Natural killer cell (primary cell): ENCODE results near the gene ZSCAN9. TPM values are rescaled to one million over a fixed set of nuclear protein-coding genes. Genes with fewer than 3 reads are reported as not detected.

Source experiments
- ATAC-seq, 3 donors: fragments of 150-1000 bp in 2 of 3; fragments of 200-7000 bp in 1 of 3; cut with Tn5 transposase; 1 replicate in 1 of 3; 2 replicates in 2 of 3; pipeline ENCODE4 v1.10.0; 2021; ENCODE audit warnings: mild to moderate bottlenecking in 2 of 3, moderate library complexity in 2 of 3
- DNase-seq, 2 donors: peaks; one replicate each; pipeline versions ENCODE4 v3.0.0 to v3.0.0-alpha.2; 2013 to 2021; ENCODE audit warnings: mixed read lengths in 1 of 2
- H3K27ac ChIP-seq: one replicate; pipeline ENCODE4 v1.5.1; 2013; ENCODE audit warnings: mild to moderate bottlenecking, low read length
- H3K27me3 ChIP-seq: one replicate; pipeline ENCODE4 v1.6.1; 2013; ENCODE audit warnings: low read length; ENCODE audit not compliant: control insufficient read depth, insufficient read depth
- H3K36me3 ChIP-seq: one replicate; pipeline ENCODE4 v1.6.1; 2013; ENCODE audit warnings: low read length; ENCODE audit not compliant: control insufficient read depth, insufficient read depth
- H3K4me1 ChIP-seq: one replicate; pipeline ENCODE4 v1.6.1; 2013; ENCODE audit warnings: low read length; ENCODE audit not compliant: control insufficient read depth, insufficient read depth
- H3K4me3 ChIP-seq: one replicate; pipeline ENCODE4 v1.5.1; 2013; ENCODE audit warnings: low read length
- H3K9me3 ChIP-seq: one replicate; pipeline ENCODE4 v1.6.1; 2013; ENCODE audit warnings: low read length; ENCODE audit not compliant: control insufficient read depth, insufficient read depth
- H3K27ac Mint-ChIP-seq, 2 donors: one replicate each; pipeline ENCODE4 v1.8.0; 2022; ENCODE audit warnings: mild to moderate bottlenecking in 2 of 2, mixed read lengths in 2 of 2, moderate library complexity in 1 of 2
- H3K27me3 Mint-ChIP-seq, 2 donors: one replicate each; pipeline ENCODE4 v1.8.0; 2022; ENCODE audit warnings: low read depth in 2 of 2, mixed read lengths in 2 of 2
- H3K36me3 Mint-ChIP-seq: one replicate; pipeline ENCODE4 v1.8.0; 2022; ENCODE audit warnings: mixed read lengths
- H3K4me1 Mint-ChIP-seq, 2 donors: one replicate each; pipeline ENCODE4 v1.8.0; 2022; ENCODE audit warnings: mixed read lengths in 2 of 2
- H3K4me3 Mint-ChIP-seq: one replicate; pipeline ENCODE4 v1.8.0; 2022; ENCODE audit warnings: mild to moderate bottlenecking, moderate library complexity, mixed read lengths
- H3K9me3 Mint-ChIP-seq, 2 donors: one replicate each; pipeline ENCODE4 v1.8.0; 2022; ENCODE audit warnings: mixed read lengths in 2 of 2
- CTCF ChIP-seq: fragments of 200-600 bp; IDR thresholded peaks from one replicate; pipeline ENCODE4 v1.8.0; 2022; ENCODE audit warnings: antibody characterized with exemption
- WGBS: methylation state at CpG from one replicate; pipeline ENCODE4 v1.1.7; 2013; ENCODE audit warnings: missing lambda C conversion rate; ENCODE audit not compliant: insufficient coverage; 5-methylcytosine and 5-hydroxymethylcytosine counted together
- intact Hi-C: fragments of 100-400 bp; cut with micrococcal nuclease; formaldehyde crosslinking; loops from one replicate; pipeline ENCODE4 v1.14.2; 2022
- total RNA-seq, 4 donors: library from RNA; stranded (reverse); fragments of 120-200 nt in 1 of 4; gene quantifications; one replicate each; pipeline versions ENCODE4 v1.2.3 to v1.2.4, GENCODE V29; 2013 to 2022

ZSCAN9 gene
- total RNA-seq, 3 donors from 2014 or later (not counting 1 experiment from before 2014, with no cell fraction given) = 17.7 to 20.0 (median 18.7) TPM

GRCh38 chr6:28266962-28267694 is 42.1 kb downstream of the ZSCAN9 start, which contains the start of gene ZSCAN26:
ZSCAN26 (plus strand) TSS chr6:28267143; CDS start chr6:28271920, 4,777 bp downstream.
- H3K4me1 Mint-ChIP-seq = no peaks in the 10 kb centered on the region
- peaks cover 2% of the 10 kb centered on the region for H3K36me3 ChIP-seq
- ATAC-seq = peak; percentile 96 to 97 (median 96)
- H3K27ac Mint-ChIP-seq = no peak within 1 kb of the TSS
- intact Hi-C loops = loop anchor here (1.0 to 5.0 kb wide), 5 partner anchors 15 to 145 kb away; partner anchors contain the start of genes ZKSCAN4 and ZSCAN16
- peaks cover 6% of the 10 kb centered on the region for H3K4me1 ChIP-seq
- H3K27ac ChIP-seq = peak within 1 kb of the TSS; percentile 90
- no peaks in the 10 kb centered on the region for H3K9me3 Mint-ChIP-seq
- DNase-seq = peak; percentile 83 to 93
- no peak within 1 kb of the TSS for H3K4me3 Mint-ChIP-seq
- no peaks in the 10 kb centered on the region for H3K27me3 ChIP-seq
- under 1% methylated on average over 32 of the region's 32 CpGs for WGBS
- H3K36me3 Mint-ChIP-seq = no peaks in the 10 kb centered on the region
- peaks cover 5 to 28% of the 10 kb centered on the region in 2 donors for H3K27me3 Mint-ChIP-seq
- no peak for TF ChIP-seq CTCF
- no peaks in the 10 kb centered on the region for H3K9me3 ChIP-seq
- peak within 1 kb of the TSS; percentile 100 for H3K4me3 ChIP-seq

DNA sequence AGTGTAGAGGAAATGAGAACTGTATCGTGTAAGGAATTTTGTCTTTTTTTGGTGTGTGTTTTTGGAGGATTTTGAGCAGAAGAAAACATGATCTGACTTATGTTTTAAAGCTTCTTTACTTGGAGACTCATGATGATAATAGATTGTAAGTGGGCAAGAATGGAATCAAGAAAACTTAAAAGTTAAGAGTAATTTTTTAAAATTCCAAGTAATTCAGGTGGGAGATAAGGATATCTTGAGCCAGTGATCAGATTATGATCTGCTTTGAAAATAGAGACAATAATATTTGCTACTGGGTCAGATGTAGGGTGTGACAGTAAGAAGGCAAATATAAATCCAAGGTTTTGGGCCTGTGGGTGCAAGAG is 42.6 kb downstream of the ZSCAN9 start:
- intact Hi-C loops = loop anchor here (1.0 to 5.0 kb wide), 5 partner anchors 15 to 145 kb away; partner anchors contain the start of genes ZKSCAN4 and ZSCAN16
- DNase-seq = no peak
- no peak for ATAC-seq
- 5% methylated on average over 1 of the region's 1 CpG for WGBS
- TF ChIP-seq CTCF = no peak
- no peaks in the 10 kb centered on the region for H3K9me3 Mint-ChIP-seq
- no peak overlapping the region for H3K27ac Mint-ChIP-seq
- no peaks in the 10 kb centered on the region for H3K9me3 ChIP-seq
- H3K27me3 ChIP-seq = no peaks in the 10 kb centered on the region
- peaks cover 8% of the 10 kb centered on the region for H3K36me3 ChIP-seq
- H3K4me3 Mint-ChIP-seq = no peak overlapping the region
- peaks cover 5% of the 10 kb centered on the region for H3K36me3 Mint-ChIP-seq
- peak overlapping the region; percentile 100 for H3K4me3 ChIP-seq
- peaks cover 6% of the 10 kb centered on the region for H3K4me1 ChIP-seq
- peak overlapping the region; percentile 90 for H3K27ac ChIP-seq
- H3K27me3 Mint-ChIP-seq = peaks cover 5 to 25% of the 10 kb centered on the region in 2 donors
- no peaks in the 10 kb centered on the region for H3K4me1 Mint-ChIP-seq

DNA sequence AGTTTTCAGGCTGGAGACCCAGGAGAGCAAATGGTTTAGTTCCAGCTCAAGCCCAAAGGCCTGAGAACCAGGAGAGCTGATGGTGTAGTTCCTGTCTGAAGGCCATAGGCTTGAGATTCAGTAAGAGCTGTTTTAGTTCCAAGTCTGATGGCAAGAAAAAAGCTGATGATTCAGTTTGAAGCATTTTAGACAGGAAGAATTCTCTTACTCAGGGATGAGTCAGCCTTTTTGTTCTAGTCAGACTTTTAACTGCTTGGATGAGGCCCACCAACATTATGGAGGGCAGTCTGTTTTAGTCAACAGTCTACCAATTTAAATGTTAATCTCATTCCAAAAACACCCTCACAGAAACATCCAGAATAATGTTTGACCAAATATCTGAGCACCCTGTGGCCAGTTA is 44.4 kb downstream of the ZSCAN9 start:
- no peak for TF ChIP-seq CTCF
- no peak for DNase-seq

More for the DNA sequence above, 44.4 kb downstream of the ZSCAN9 start:
- intact Hi-C loops = loop anchor here (5.0 kb wide), 2 partner anchors 52 to 147 kb away; partner anchors contain the start of gene ZSCAN16
- peaks cover 6% of the 10 kb centered on the region for H3K4me1 ChIP-seq
- no peaks in the 10 kb centered on the region for H3K4me1 Mint-ChIP-seq
- H3K4me3 ChIP-seq = no peak overlapping the region
- H3K36me3 ChIP-seq = peaks cover 23% of the 10 kb centered on the region
- H3K36me3 Mint-ChIP-seq = peaks cover 14% of the 10 kb centered on the region
- no peaks in the 10 kb centered on the region for H3K9me3 ChIP-seq
- H3K27me3 ChIP-seq = no peaks in the 10 kb centered on the region
- H3K4me3 Mint-ChIP-seq = no peak overlapping the region
- peaks cover 2 to 7% of the 10 kb centered on the region in 2 donors for H3K27me3 Mint-ChIP-seq
- H3K27ac Mint-ChIP-seq = no peak overlapping the region
- ATAC-seq = no peak
- H3K9me3 Mint-ChIP-seq = no peaks in the 10 kb centered on the region
- H3K27ac ChIP-seq = no peak overlapping the region
